Panc1 (cell line): ENCODE results near the gene CYB5R4. TPM values are rescaled to one million over a fixed set of nuclear protein-coding genes. Genes with fewer than 3 reads are reported as not detected.

Experiments used
- ATAC-seq: fragments of 200-7000 bp; cut with Tn5 transposase; 2 replicates; pipeline ENCODE4 v1.9.1; 2020; ENCODE audit warnings: mild to moderate bottlenecking, moderate library complexity
- BruUV-seq: library from RNA; stranded (reverse); fragments of 400-500 nt; replicated peaks from 2 replicates; lab custom pipeline; 2021; lab: Mats Ljungman, UMichigan
- CTCF ChIA-PET: fragments of 300-600 bp; sonication (Branson Sonifier 250); formaldehyde crosslinking; loops from one replicate; lab custom pipeline; 2022; ENCODE audit warnings: antibody characterized with exemption; lab: Charles Lee
- POLR2A ChIA-PET: fragments of 300-600 bp; sonication (Branson Sonifier 250); formaldehyde crosslinking; loops from one replicate; lab custom pipeline; 2022; ENCODE audit warnings: antibody characterized with exemption; lab: Charles Lee
- DNase-seq: peaks from one replicate; pipeline ENCODE4 v3.0.0-alpha.2; 2010; ENCODE audit warnings: low read depth, low spot score
- H3K27ac ChIP-seq: 2 replicates; pipeline ENCODE4 v1.5.1; 2011; ENCODE audit warnings: mild to moderate bottlenecking, low read length, inconsistent platforms
- H3K27me3 ChIP-seq: fragments of 200-500 bp; sonication (Bioruptor generic); 2 replicates; pipeline ENCODE4 v1.6.0; 2014; ENCODE audit warnings: low read length, inconsistent platforms; ENCODE audit not compliant: control insufficient read depth, insufficient read depth
- H3K36me3 ChIP-seq: fragments of 200-500 bp; sonication (Bioruptor generic); 2 replicates; pipeline ENCODE4 v1.5.1; 2014; ENCODE audit warnings: inconsistent platforms, mild to moderate bottlenecking, low read length, moderate library complexity; ENCODE audit not compliant: control insufficient read depth, insufficient read depth
- H3K4me1 ChIP-seq: 2 replicates; pipeline ENCODE4 v1.5.1; 2011; ENCODE audit warnings: inconsistent platforms, mild to moderate bottlenecking, low read length, moderate library complexity; ENCODE audit not compliant: control insufficient read depth, insufficient read depth
- H3K4me3 ChIP-seq, 2 experiments: 2 replicates each; pipeline ENCODE4 v1.5.1; 2011 to 2012; ENCODE audit warnings: low read depth in 2 of 2, low read length in 2 of 2, mild to moderate bottlenecking in 2 of 2, inconsistent platforms in 1 of 2, moderate library complexity in 1 of 2
- H3K9me3 ChIP-seq: fragments of 200-500 bp; sonication (Bioruptor generic); 2 replicates; pipeline ENCODE4 v1.5.1; 2014; ENCODE audit warnings: low read depth, mild to moderate bottlenecking, inconsistent platforms, low read length, moderate library complexity; ENCODE audit not compliant: control insufficient read depth, insufficient read depth
- CTCF ChIP-seq: fragments of 450-650 bp; IDR thresholded peaks from 2 replicates; pipeline ENCODE4 v1.5.1; 2017; ENCODE audit warnings: mild to moderate bottlenecking
- POLR2AphosphoS5 ChIP-seq: IDR thresholded peaks from 2 replicates; pipeline ENCODE4 v1.6.1; 2012; ENCODE audit warnings: mild to moderate bottlenecking, low read depth, low read length, moderate library complexity
- SIN3A ChIP-seq: IDR thresholded peaks from 2 replicates; pipeline ENCODE4 v1.6.1; 2012; ENCODE audit warnings: low read depth, mild to moderate bottlenecking, low read length, moderate library complexity, borderline replicate concordance; ENCODE audit not compliant: insufficient read depth
- TCF7L2 ChIP-seq: IDR thresholded peaks from 2 replicates; pipeline ENCODE4 v1.6.1; 2011; ENCODE audit warnings: mild to moderate bottlenecking, low read depth, low read length, inconsistent platforms
- in situ Hi-C: cut with HindIII; loops from 2 replicates; pipeline ENCODE4 v1.10.0; 2016; ENCODE audit warnings: low sequenced_read_pairs, low pct_unique_long_range_greater_than_20kb
- intact Hi-C: fragments of 100-400 bp; cut with micrococcal nuclease; formaldehyde crosslinking; loops from one replicate; pipeline ENCODE4 v1.10.0; 2022; ENCODE audit not compliant: unreplicated experiment
- total RNA-seq: library from RNA; stranded (reverse); gene quantifications from one replicate; pipeline ENCODE4 v1.2.1, GENCODE V29; 2021; ENCODE audit not compliant: unreplicated experiment
- TF ChIP-seq, protein P1 (sequence below), 2 experiments: IDR thresholded peaks; 2 replicates each; pipeline ENCODE4 v1.6.1; 2011 to 2012; ENCODE audit warnings: low read depth in 2 of 2, control low read depth in 1 of 2, low read length in 1 of 2, mild to moderate bottlenecking in 1 of 2, moderate library complexity in 1 of 2; ENCODE audit not compliant: insufficient read depth in 1 of 2

The CYB5R4 gene
- total RNA-seq, 1 experiment from 2014 or later = 31.7 TPM

- Histone ChIP-seq H3K4me3 (peak overlapping the region in 1 of 2 experiments; percentile 14; a peak in 1 of 4 replicates), H3K36me3 (no peaks in the 10 kb centered on the region), H3K9me3 (no peaks in the 10 kb centered on the region), H3K4me1 (no peaks in the 10 kb centered on the region; the same call in 1 of the 2 replicates), H3K27ac (no peak overlapping the region), H3K27me3 (no peaks in the 10 kb centered on the region)
- intact Hi-C loops = no loop called here
- POLR2A ChIA-PET = no interaction called here
- BruUV-seq = no TSS peak
- in situ Hi-C loops = no loop called here
- CTCF ChIA-PET = no interaction called here
- TF ChIP-seq POLR2AphosphoS5 = no peak
- no peak for TF ChIP-seq CTCF
- no peak for TF ChIP-seq TCF7L2
- no peak for TF ChIP-seq SIN3A
- TF ChIP-seq, protein P1, sequence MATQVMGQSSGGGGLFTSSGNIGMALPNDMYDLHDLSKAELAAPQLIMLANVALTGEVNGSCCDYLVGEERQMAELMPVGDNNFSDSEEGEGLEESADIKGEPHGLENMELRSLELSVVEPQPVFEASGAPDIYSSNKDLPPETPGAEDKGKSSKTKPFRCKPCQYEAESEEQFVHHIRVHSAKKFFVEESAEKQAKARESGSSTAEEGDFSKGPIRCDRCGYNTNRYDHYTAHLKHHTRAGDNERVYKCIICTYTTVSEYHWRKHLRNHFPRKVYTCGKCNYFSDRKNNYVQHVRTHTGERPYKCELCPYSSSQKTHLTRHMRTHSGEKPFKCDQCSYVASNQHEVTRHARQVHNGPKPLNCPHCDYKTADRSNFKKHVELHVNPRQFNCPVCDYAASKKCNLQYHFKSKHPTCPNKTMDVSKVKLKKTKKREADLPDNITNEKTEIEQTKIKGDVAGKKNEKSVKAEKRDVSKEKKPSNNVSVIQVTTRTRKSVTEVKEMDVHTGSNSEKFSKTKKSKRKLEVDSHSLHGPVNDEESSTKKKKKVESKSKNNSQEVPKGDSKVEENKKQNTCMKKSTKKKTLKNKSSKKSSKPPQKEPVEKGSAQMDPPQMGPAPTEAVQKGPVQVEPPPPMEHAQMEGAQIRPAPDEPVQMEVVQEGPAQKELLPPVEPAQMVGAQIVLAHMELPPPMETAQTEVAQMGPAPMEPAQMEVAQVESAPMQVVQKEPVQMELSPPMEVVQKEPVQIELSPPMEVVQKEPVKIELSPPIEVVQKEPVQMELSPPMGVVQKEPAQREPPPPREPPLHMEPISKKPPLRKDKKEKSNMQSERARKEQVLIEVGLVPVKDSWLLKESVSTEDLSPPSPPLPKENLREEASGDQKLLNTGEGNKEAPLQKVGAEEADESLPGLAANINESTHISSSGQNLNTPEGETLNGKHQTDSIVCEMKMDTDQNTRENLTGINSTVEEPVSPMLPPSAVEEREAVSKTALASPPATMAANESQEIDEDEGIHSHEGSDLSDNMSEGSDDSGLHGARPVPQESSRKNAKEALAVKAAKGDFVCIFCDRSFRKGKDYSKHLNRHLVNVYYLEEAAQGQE (IDR thresholded peaks at IDR 0.05; ENCODE audit: insufficient read depth in 1 of 2, low read depth in 2 of 2, low read length in 1 of 2) = no peak
- ATAC-seq = peak; percentile 91
- DNase-seq = peak; percentile 51
Observed at GRCh38 chr6:83824388-83824801, 35.1 kb upstream of the CYB5R4 start.

GRCh38 chr6:83824831-83825230 is 34.7 kb upstream of the CYB5R4 start:
- Histone ChIP-seq H3K4me1 (no peaks in the 10 kb centered on the region; the same call in 1 of the 2 replicates), H3K36me3 (no peaks in the 10 kb centered on the region), H3K4me3 (no peak overlapping the region), H3K27ac (no peak overlapping the region), H3K9me3 (no peaks in the 10 kb centered on the region), H3K27me3 (no peaks in the 10 kb centered on the region)
- TF ChIP-seq CTCF (no peak), TCF7L2 (no peak), POLR2AphosphoS5 (no peak), SIN3A (no peak)
- TF ChIP-seq, protein P1 (IDR thresholded peaks at IDR 0.05; ENCODE audit: insufficient read depth in 1 of 2, low read depth in 2 of 2, low read length in 1 of 2) = no peak
- ChIA-PET CTCF (no interaction called here), POLR2A (no interaction called here)
- in situ Hi-C loops = no loop called here
- no TSS peak for BruUV-seq
- DNase-seq (no peak), ATAC-seq (peak; percentile 31)
- intact Hi-C loops = no loop called here
